GM12892 (cell line): ENCODE data around the gene KPNA6.

Experiments
- POLR2A ChIP-seq: IDR thresholded peaks from 2 replicates; pipeline ENCODE4 v1.6.1; 2011; ENCODE audit warnings: low read depth, low read length, control low read depth
- POLR2AphosphoS5 ChIP-seq: IDR thresholded peaks from 2 replicates; pipeline ENCODE4 v1.6.1; 2011; ENCODE audit warnings: low read depth, low read length, control low read depth

DNA sequence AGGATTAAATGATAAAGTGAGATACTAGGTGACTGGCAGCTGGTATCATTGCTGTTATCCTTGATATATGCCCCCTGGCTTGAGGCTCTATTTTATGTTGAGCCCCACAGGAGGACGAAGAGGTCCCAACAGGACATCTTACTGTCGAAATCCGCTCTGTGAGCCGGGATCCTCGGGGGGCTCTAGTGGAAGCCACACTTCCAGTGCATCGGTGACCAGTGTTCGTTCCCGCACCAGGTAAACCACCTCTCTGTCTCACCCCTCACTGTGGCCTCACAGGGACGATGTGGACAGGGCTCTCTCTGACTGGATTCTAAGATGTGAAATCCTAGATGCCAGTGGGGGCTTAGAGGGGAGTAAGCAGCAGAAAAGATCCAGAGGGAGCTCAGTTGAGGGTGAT, 33.0 kb upstream of the KPNA6 start:
- no peak for TF ChIP-seq POLR2A
- no peak for TF ChIP-seq POLR2AphosphoS5
